HCT116 (cell line): Measurements from ENCODE around the gene MIER2.
"Not testable (repeated sequence)": the region's sequence is repeated elsewhere in the genome, so short reads cannot be mapped to it uniquely, and the experiment has no call there.

Source experiments
- MAX ChIP-seq: IDR thresholded peaks from 2 replicates; pipeline ENCODE4 v1.6.1; 2012
- POLR2A ChIP-seq: IDR thresholded peaks from 2 replicates; pipeline ENCODE4 v1.7.0; 2011; ENCODE audit warnings: borderline replicate concordance; ENCODE audit not compliant: insufficient read depth, insufficient read length; ENCODE audit errors: extremely low read depth
- TF ChIP-seq, protein P1 (sequence below), 3 experiments: fragments of 200-600 bp in 1 of 3; sonication (generic) in 1 of 3; IDR thresholded peaks in 2 of 3; conservative IDR thresholded peaks in 1 of 3; 2 replicates each; pipeline ENCODE4 v1.5.1; 2012 to 2017; ENCODE audit warnings: low read depth in 2 of 3, low read length in 2 of 3, antibody characterized with exemption in 1 of 3, borderline replicate concordance in 1 of 3, control low read depth in 1 of 3, mild to moderate bottlenecking in 1 of 3, mixed read lengths in 1 of 3, mixed run types in 1 of 3, moderate library complexity in 1 of 3; ENCODE audit not compliant: insufficient read depth in 1 of 3

DNA sequence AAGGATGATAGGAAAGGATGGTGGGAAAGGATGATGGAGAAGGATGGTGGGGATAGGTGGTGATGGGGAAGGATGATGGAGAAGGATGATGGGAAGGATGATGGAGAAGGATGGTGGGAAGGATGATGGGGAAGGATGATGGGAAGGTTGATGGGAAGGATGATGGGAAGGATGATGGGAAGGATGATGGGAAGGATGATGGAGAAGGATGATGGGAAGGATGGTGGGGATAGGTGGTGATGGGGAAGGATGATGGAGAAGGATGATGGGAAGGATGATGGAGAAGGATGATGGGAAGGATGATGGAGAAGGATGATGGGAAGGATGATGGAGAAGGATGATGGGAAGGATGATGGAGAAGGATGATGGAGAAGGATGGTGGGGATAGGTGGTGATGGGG, 49.0 kb upstream of the MIER2 start:
- not testable (repeated sequence) for TF ChIP-seq POLR2A, MAX
- TF ChIP-seq, protein P1, sequence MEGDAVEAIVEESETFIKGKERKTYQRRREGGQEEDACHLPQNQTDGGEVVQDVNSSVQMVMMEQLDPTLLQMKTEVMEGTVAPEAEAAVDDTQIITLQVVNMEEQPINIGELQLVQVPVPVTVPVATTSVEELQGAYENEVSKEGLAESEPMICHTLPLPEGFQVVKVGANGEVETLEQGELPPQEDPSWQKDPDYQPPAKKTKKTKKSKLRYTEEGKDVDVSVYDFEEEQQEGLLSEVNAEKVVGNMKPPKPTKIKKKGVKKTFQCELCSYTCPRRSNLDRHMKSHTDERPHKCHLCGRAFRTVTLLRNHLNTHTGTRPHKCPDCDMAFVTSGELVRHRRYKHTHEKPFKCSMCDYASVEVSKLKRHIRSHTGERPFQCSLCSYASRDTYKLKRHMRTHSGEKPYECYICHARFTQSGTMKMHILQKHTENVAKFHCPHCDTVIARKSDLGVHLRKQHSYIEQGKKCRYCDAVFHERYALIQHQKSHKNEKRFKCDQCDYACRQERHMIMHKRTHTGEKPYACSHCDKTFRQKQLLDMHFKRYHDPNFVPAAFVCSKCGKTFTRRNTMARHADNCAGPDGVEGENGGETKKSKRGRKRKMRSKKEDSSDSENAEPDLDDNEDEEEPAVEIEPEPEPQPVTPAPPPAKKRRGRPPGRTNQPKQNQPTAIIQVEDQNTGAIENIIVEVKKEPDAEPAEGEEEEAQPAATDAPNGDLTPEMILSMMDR (IDR thresholded peaks at IDR 0.05 in 2 of 3, conservative IDR thresholded peaks at IDR 0.05 in 1 of 3; ENCODE audit: borderline replicate concordance in 1 of 3, insufficient read depth in 1 of 3, low read depth in 2 of 3, low read length in 2 of 3) = not testable (repeated sequence)
